ENCODE results near the gene PRUNE2.

Gene PRUNE2

DNA sequence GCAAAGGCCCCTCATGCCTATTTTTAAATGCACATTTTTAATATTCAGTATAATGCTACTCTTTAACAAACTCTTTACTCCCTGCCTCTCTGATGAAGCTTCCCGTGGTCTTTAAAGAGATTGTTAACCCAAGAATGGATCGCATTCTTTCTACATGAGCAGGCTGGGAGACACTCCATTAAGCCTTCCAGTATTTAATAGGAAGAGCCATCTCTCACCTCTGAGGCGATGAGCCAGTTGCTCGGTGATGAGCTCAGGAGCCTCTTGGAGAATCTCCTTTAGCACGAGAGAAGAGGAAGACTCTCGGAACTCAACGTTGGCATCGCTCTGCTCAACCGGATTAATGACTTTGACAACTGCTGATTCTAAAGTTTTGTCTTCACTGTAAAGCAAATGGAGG is 59.6 kb downstream of the PRUNE2 start:
- DNase-seq (ENCODE audit: low read depth, low spot score), result no peak
- no peak for TF ChIP-seq CTCF (IDR thresholded peaks at IDR 0.05; ENCODE audit: low read depth, low read length)

GRCh38 chr9:76845254-76845653 is 60.7 kb downstream of the PRUNE2 start:
- in situ Hi-C loops (cut with HindIII; ENCODE audit: low sequenced_read_pairs), result no loop called here
- no peak overlapping the region for H3K4me3 ChIP-seq (ENCODE audit: low read depth, low read length)
- no peak for TF ChIP-seq CTCF (IDR thresholded peaks at IDR 0.05; ENCODE audit: low read depth, low read length)
- no peak for DNase-seq (ENCODE audit: low read depth, low spot score)

More for the DNA sequence above, 59.6 kb downstream of the PRUNE2 start:
- H3K4me3 ChIP-seq (ENCODE audit: low read depth, low read length), result no peak overlapping the region
- in situ Hi-C loops (cut with HindIII; ENCODE audit: low sequenced_read_pairs), result no loop called here

DNA sequence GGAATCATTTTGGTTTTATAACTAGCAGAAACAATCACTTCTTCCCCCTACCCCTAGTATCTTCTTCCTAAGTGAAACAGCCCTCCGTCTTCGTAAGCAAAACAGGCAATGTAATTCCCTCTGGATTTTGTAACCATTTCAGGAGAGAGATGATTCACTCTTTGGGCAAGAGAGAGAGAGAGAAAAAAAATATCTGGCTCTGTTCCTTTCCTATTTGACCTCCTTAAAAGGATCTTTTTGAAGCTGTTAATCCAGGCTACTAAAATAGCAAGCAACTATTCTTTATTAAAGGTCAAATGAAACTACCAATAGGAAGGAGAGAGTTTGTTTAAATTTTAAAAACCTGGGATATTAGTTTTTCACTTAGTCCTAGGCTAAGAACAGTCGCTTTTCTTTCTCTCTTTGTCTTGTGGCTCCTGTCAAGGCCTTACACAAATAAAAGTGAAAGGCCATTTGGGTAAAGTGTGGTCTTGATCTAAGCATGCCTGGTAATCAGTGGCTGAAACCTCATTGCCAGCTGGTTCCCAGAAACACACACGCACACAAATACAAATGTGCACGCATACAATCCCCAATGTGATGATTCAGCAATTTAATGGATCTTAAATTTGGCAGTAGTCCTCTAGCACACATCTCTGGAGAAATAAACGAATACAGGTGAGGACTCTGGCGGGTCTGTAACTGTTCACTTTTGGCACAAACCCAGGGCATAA is 70.2 kb downstream of the PRUNE2 start:
- DNase-seq (ENCODE audit: low read depth, low spot score), result peak; percentile 91
- TF ChIP-seq CTCF (IDR thresholded peaks at IDR 0.05; ENCODE audit: low read depth, low read length), result no peak
- in situ Hi-C loops (cut with HindIII; ENCODE audit: low sequenced_read_pairs), result no loop called here
- no peak overlapping the region for H3K4me3 ChIP-seq (ENCODE audit: low read depth, low read length)

- no peak for DNase-seq (ENCODE audit: low read depth, low spot score)
- no peak for TF ChIP-seq CTCF (IDR thresholded peaks at IDR 0.05; ENCODE audit: low read depth, low read length)
- H3K4me3 ChIP-seq (ENCODE audit: low read depth, low read length), result no peak overlapping the region
- in situ Hi-C loops (cut with HindIII; ENCODE audit: low sequenced_read_pairs), result no loop called here
These were observed 77.5 kb downstream of the PRUNE2 start for GRCh38 chr9:76828447-76828846.

- no peak overlapping the region for H3K4me3 ChIP-seq (ENCODE audit: low read depth, low read length)
- no peak for TF ChIP-seq CTCF (IDR thresholded peaks at IDR 0.05; ENCODE audit: low read depth, low read length)
- DNase-seq (ENCODE audit: low read depth, low spot score), result no peak
- in situ Hi-C loops (cut with HindIII; ENCODE audit: low sequenced_read_pairs), result no loop called here
These were observed 78.4 kb downstream of the PRUNE2 start for GRCh38 chr9:76827296-76828080.

DNA sequence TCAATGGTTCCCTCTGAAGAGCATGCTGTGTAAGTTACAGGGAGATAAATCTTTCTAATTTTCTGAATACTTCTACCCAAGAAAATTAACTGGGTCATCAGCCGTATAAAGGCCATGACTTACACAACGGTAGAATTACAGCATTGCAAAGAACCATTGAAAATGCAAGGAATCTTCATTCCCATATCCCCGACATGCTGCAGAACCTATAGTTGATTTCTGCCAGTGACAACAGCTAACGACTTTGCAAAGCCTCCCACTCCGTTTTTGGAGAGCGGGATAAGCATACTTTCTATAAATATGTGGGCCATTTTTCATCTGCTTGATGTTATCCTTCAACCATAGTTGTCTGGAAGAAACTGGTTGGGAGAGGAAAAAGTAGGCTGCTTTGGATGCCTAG is 85.5 kb downstream of the PRUNE2 start:
- no peak for DNase-seq (ENCODE audit: low read depth, low spot score)
- no peak for TF ChIP-seq CTCF (IDR thresholded peaks at IDR 0.05; ENCODE audit: low read depth, low read length)
- in situ Hi-C loops (cut with HindIII; ENCODE audit: low sequenced_read_pairs), result no loop called here
- H3K4me3 ChIP-seq (ENCODE audit: low read depth, low read length), result no peak overlapping the region
